ENCODE results near the gene NOXO1. TPM values are rescaled to one million over a fixed set of nuclear protein-coding genes. Genes with fewer than 3 reads are reported as not detected.

Gene NOXO1
- total RNA-seq, 1 experiment from 2014 or later, result not detected

DNA sequence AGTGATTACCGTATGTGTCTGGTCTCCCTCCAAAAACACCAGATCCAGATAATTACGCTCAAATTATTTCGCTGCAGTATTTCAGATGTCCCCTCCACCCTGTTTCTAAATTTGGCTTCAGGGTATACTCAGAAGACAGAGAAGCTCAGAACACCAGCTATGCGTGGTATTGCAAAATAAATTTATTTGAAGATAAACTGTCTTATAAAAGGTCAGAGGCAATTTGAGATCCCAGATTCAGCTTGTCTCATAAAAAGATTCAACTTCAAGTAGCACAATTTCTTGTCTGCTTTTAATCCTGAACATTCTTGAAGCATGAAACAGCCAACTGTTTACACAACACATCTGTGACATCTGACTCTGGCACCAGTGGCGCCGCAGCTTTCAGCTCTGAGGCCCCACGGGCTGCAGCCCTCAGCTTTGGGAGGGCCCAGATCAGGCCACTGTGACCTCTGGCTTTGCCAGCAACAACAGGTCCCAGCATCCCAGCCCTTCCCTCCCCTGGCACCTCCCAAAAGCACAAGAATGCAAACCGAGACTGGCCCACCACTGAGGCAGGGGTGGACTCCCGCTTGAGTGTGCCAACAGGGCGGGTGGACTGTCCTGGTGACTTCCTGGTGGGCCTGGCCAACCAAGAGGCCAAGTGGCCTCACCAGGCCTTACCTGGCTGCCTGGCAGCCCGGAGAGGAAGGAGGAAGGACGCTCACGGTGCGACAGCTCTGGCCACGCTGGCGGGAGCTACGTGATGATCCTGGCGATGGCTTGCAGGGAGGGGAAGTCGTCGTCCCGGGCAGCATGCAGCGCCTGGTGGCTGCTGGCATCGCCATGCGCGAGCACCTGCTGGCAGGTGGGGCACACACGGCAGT, 16.5 kb upstream of the NOXO1 start:
- peak; percentile 64 for DNase-seq (ENCODE audit: low spot score)

DNA sequence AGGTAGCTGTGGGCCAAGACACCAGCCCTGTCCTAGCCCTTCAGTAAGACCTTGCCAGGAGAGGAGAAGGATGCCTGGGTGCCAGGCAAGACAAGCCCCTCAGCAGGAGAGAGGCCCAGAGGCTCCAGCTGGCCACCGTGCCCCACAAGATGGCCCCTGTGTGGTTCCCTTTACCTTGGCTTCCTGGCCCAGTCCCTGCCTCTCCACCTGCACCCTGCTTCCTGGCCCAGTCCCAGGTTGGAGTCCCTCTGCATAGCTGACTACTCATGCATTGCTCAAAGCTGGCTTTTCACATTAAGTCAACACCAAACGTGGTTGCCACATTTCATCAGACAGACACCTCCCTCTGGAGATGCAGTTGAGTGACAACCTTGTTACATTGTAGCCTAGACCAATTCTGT, 12.5 kb upstream of the NOXO1 start:
- no peak for DNase-seq (ENCODE audit: low spot score)

DNA sequence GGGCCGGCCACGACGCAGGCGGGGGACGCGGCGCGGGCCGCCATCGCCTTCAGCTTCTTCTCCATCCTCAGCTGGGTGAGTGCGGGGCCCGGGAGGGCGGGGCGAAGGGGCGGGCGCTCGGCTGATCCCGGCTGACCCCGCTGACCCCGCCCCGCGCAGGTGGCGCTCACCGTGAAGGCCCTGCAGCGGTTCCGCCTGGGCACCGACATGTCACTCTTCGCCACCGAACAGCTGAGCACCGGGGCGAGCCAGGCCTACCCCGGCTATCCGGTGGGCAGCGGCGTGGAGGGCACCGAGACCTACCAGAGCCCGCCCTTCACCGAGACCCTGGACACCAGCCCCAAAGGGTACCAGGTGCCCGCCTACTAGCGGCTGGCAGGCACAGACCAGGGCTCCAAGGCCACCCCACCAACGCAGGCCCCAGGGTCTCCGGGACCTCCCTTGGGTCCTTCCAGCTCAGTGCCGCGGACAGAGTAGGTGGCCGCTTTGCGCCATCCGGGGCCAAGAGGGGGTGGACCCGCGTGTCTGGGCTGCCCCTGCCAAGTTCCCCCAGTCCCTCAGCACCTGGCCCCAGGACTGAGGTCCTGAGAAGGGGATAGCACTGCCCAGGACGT, 11.5 kb upstream of the NOXO1 start:
- DNase-seq (ENCODE audit: low spot score), result no peak

DNA sequence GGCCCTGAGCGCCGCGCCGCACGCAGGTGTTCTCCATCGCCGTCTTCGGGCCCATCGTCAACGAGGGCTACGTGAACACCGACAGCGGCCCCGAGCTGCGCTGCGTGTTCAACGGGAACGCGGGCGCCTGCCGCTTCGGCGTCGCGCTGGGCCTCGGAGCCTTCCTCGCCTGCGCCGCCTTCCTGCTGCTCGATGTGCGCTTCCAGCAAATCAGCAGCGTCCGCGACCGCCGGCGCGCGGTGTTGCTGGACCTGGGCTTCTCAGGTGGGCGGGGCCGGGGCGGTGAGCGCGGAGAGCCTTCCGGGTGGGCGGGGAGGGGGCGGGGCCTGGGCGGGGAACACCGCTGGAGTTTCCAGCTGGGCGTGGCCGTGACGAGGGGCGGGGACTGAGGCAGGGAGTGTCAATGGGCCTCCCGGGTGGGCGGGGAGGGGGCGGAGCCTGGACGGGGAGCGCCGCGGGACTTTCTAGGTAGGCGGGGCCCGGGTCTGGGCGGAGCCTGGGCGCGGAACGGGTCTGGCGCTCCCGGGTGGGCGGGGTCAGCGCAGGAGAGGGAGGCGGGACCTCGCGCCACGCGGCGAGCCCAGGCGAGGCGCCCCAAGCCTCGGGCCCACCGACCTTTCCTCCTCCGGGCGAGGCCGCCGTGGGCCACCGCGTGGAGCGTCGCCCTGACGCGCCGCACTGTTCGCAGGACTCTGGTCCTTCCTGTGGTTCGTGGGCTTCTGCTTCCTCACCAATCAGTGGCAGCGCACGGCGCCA, 10.9 kb upstream of the NOXO1 start:
- DNase-seq (ENCODE audit: low spot score), result no peak

DNA sequence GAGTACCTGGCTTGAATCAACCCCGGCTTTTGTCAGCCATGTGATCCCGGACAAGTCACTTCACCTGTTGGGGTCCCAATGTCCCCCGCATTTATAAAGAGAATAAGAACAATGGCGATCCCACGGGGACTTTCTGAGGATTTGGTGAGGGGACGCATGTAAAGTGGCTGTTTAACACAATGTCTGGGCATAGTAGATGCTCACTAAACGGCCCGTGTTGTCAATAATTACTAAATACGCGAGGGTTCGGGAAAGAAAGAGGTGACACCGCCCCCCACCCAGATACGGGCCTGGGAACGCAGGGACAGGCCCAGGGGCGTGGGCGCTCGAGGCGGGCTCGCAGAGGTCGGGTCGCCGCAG, 10.3 kb upstream of the NOXO1 start:
- DNase-seq (ENCODE audit: low spot score), result no peak

DNA sequence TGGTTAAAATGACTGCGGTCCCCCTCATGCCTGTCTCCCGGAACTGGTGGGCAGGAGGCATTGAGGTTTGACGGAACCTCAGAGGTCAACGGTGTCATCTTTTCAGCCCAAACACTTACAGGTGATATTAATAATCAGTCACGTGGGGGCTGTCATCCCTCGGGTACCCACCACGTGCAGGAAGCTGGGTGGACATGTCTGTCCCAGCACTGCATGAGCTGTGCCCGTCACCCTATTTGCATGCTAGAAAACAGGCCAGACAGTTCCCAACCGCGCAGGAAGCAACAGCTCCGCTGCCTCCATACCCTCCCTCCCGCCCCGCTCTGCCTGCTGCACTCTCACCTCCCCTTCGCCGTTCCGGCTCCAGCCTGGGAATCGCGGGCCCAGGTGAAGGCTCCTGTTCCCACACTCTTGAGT, 9.9 kb upstream of the NOXO1 start:
- DNase-seq (ENCODE audit: low spot score), result no peak

DNA sequence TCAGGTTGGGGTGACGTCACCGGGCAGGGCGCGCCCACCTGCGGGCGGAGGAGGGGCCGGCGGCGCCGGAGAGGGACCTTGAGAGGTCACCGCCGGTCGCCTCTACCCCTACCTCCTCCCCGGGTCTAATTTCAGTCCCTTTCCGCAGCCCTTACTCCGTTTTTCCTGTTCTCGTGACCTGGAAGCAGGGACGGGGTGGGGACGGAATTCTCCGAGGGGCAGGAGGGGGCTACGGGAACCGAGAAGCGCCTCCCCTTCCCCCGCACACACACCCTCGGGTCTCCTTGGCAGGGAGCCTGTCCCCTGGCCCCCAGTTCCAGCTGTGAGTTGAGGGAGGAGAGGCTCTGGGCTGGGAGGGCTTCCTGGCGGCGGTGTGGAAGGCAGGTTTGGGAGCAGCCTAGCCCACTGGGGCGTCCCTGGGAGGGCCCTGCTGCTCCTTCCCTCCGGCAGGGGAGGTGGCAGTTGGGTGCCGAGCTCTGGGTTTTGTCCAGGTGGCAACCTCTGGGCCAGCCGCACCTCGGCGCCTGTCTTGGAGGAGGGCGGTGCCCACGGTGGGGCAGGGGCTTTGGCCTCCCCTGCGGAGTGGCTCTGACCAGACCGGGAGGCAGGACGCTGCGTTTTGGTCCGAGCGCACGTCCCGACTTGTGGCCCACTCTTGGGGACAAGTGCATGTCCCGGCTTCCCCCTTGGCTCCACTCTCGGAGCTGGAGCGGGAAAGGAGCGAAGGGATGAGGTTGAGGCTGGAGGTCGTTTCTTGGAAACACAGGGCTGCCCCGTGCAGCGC, 9.3 kb upstream of the NOXO1 start:
- DNase-seq (ENCODE audit: low spot score), result no peak

DNA sequence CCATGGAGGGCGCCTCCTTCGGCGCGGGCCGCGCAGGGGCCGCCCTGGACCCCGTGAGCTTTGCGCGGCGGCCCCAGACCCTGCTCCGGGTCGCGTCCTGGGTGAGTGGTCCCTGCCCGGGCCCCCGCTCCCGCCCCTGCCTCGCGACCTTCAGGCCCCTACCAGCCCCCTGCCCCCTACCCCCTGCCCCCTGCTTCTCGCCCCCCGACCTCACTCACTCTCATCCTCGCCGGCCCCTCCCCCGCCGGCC, 8.8 kb upstream of the NOXO1 start:
- no peak for DNase-seq (ENCODE audit: low spot score)

DNA sequence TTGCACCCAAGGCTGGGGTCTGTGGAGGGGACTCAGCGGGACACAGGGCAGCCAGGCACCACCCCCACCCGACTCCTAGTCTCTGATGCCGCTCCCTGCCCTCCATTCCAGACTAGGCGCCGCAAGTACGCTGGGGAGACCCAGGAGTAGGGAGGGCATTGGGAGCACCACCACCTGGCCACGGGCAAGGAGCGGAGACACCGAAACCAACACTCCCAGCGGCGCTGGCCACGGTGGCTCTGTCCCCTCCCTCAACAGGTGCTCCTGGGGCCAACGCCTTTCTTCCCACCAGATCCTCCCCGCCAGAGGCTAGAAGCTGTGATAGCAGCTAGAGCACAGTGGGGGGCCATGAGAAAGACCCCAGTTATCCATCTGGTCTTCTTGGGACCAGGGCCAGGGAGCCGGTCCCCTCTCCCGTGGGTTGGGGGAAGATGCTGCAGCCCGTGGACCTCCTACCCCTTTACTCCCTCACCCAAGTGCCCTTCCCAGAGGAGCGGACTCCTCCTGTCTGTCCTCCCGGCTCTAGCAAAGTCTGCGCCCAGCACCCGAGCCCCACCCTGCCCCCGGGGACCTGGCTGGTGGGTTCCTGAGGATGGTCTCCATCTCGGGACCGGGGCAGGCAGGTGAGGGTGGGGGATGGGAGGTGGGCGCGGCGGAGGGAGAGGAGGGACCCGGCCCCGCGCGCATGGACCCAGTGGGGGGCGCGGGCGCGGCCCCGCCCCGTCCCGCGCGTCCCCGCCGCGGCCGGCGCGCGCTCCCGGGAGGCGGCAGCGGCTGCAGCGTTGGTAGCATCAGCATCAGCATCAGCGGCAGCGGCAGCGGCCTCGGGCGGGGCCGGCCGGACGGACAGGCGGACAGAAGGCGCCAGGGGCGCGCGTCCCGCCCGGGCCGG, 8.2 kb upstream of the NOXO1 start, which contains the start of gene SYNGR3:
Gene SYNGR3, plus strand, starts transcription at position 762 of the 892 bp plus-strand sequence. CDS start 133 bp downstream, outside the sequence.
- no peak for DNase-seq (ENCODE audit: low spot score)

DNA sequence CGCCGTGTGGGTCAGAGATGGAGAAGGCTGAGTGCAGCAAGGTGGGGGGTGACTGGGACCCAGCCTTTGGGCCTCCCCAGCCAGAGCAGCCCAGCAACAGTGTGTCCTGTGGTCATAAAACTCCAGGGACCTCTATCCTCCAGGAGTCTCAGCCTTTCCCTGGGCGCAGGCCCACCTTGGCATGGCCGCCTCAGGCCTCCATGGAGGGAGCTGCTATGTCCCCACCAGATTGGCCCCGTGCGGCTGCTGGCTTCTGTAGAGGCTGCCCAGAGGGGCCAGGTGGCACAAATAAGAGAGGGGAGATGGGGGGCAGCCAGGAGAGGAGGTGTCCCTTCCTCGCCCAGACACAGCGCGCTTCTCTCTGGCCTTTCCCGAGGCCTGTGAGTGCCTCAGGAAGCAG, 5.9 kb upstream of the NOXO1 start:
- DNase-seq (ENCODE audit: low spot score), result no peak

DNA sequence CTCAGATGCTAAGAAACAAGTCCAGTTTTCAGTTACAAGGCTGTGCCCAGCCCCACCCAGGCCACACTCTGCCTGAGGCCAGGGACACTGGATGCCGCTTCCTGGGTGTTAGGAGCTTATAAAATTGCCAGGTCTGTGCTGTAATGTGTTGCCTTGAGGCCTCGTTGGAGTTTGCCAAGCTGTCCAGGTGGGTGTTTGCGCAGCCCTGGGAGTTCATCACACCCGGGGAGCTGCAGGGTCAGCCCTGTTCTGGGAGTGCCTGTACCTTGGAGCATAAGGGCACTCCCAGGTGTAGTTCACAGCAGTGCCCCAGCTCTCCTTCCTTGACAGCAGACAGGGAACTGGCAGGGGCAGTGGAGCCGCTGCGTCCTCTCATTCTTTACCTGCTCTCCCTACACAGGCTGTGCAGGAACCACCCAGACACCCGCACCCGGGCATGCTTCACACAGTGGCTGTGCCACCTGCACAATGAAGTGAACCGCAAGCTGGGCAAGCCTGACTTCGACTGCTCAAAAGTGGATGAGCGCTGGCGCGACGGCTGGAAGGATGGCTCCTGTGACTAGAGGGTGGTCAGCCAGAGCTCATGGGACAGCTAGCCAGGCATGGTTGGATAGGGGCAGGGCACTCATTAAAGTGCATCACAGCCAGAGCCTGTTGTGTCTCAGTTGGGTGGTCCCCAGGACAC, 4.3 kb upstream of the NOXO1 start:
- no peak for DNase-seq (ENCODE audit: low spot score)

DNA sequence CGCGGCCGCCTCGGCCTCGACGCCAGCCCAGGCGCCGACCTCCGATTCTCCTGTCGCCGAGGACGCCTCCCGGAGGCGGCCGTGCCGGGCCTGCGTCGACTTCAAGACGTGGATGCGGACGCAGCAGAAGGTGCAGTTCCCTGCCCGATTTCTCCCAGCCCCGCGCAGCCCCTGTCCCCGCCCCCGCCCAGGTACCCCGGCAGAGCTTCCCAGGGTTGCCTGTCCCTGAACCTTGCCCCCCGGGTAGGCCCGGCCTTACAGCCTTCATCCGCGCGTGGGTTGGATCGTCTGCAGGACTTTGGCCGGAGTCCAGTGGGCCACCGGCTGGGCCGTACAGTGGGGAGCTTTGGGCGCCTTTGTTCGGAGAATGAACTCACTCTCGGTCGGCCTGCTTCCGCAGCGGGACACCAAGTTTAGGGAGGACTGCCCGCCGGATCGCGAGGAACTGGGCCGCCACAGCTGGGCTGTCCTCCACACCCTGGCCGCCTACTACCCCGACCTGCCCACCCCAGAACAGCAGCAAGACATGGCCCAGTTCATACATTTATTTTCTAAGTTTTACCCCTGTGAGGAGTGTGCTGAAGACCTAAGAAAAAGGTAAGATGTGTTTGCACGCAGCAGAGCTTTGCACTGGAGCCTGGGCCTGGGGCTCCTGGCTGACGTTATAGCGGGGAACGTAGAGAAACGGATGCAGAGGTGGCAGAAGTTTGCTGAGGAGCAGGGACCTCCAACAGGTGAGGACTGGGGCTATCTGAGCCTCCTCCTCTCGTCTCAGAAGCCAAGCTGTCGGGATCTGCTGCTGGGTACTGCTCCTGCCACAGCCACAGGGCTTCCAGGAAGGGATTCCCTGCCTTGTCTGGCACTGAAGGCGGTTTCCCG, 3.3 kb upstream of the NOXO1 start:
- DNase-seq (ENCODE audit: low spot score), result no peak

DNA sequence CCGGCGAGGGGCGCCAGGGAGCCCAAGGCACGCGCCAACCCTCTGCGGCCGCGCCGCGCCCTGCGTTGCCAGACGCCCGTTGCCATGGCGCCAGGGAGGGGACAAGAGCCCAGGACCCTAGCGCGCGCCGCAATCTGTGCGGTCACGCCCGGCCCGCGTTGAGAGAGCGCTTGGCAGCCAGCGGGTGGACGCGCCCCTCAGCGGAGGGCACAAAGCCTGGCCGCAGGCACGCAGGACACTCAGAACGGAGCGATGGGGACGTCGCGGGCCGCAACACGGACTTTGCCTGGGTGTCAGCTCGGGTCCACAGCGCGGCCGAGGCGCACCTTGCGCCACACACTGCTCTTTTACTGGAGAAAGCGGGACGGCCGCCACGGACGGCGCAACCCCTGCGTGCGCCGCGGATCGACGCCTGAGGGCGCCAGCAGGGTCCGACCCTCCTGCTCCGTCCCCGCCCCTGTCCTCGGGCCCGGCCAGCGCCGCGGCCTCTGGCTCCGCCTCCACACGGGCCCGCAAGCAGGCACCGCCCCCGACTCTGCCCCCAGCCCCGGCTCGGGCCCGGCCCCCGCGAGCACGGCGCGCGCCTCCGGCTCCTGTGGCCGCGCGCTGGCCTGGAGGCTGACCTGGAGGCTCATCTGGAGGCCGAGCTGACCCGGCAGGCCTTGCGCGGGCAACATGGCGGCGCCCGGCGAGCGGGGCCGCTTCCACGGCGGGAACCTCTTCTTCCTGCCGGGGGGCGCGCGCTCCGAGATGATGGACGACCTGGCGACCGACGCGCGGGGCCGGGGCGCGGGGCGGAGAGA, 2.5 kb upstream of the NOXO1 start, which contains the start of gene GFER:
Gene GFER, plus strand, starts transcription at position 650 of the 803 bp plus-strand sequence. Its CDS starts 26 bp downstream, at position 676.
- peak; percentile 77 for DNase-seq (ENCODE audit: low spot score)

DNA sequence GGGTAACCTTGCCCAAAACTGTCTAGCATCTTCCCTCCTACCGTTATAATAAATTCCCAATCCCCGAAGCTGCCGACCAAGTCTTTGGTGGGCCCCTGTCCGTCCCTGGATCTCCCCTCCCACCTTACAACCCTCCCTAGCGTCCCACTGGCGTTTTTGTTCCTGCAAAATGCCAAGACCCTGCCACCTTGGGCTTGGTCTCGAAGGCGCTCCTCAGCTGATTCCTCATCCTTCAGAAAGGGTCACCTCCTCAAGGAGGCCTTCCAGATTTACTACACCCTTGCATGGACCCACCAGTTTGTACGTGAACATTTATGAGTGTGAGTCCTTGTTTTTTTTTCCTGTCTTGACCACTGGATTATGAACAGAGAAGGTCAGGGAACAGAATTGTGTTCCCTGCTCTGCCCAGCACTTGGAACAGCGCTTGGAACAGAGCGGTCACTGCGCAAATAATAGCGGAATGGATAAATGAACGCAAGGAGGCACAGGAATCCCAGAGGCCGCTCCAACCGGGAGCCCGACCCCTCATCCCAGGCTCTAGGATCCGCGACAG, 1.8 kb upstream of the NOXO1 start:
- no peak for DNase-seq (ENCODE audit: low spot score)

DNA sequence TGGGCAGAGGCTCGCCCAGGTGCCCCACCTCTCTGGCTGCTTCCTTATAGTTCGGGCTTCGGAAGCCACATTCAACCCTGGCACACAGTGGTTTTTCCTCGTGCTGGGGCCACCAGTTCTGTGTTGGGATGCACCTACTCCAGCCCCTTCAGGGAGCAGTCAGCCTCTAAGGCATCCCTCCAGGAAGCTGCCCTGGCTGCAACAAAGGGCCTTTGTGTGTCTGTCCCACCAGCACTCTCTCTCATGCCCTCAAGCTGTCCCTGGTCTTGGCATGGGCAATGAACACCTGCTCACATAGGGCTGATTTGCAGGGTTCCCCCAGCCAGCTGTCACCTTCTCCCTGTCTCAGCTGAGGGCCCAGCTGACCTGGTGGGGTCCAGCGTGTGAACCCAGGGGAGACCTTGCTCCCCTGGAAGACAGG, 754 bp upstream of the NOXO1 start:
- no peak for DNase-seq (ENCODE audit: low spot score)

DNA sequence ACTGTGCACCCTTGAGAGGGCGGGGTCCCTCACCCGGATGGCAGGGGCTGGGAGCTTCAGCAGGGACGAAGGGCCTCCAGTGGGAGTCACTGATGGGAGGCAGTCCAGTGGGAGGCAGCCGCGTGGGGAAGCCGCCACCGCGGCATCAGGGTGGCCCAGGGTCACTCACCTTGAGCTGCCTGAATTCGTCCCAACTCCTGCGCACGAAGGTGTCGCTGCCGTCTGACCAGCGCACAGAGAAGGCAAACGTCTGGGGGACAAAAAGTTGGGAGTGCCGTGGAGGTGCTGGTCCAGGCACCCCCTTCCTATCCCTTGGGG, 540 bp downstream of the NOXO1 start:
- DNase-seq (ENCODE audit: low spot score), result no peak

DNA sequence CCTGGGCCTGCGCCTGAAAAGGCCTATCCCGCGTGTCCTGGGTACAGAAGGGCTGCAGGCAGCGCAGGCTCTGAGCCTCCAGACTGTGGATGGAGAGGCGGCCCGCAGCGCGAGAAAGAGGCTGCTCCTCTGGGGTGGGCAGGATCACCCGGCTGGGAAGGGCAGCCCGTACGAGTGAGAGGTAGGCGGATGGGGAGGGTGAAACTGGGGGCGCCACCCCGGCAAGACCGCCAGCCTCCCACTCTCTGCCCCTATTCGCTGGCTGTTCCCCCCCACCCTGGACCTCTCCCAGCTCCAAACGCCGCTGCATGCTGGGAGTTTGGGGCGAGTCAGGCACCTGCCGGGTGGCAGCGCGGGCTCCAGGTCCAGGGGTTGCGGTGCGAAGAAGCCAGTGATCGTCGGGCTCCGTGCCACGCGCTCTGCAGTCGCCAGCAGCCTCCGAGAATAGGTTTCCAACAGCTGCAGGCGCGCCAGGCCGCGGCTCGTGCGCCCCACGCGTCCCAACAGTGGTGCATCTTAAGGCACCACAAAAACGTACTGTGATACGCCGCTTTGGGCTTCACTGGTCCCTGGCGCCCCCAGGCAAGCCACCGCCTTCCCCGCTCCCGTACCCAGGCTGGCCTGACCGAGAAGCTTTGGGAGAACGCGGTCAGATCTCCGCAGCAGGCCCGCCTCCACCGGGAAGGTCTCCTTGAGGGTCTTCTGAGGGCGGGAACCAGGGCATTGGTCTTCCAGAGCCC, 1.1 kb downstream of the NOXO1 start:
- DNase-seq (ENCODE audit: low spot score), result no peak
